ENCODE results near the gene CFAP61.

DNA sequence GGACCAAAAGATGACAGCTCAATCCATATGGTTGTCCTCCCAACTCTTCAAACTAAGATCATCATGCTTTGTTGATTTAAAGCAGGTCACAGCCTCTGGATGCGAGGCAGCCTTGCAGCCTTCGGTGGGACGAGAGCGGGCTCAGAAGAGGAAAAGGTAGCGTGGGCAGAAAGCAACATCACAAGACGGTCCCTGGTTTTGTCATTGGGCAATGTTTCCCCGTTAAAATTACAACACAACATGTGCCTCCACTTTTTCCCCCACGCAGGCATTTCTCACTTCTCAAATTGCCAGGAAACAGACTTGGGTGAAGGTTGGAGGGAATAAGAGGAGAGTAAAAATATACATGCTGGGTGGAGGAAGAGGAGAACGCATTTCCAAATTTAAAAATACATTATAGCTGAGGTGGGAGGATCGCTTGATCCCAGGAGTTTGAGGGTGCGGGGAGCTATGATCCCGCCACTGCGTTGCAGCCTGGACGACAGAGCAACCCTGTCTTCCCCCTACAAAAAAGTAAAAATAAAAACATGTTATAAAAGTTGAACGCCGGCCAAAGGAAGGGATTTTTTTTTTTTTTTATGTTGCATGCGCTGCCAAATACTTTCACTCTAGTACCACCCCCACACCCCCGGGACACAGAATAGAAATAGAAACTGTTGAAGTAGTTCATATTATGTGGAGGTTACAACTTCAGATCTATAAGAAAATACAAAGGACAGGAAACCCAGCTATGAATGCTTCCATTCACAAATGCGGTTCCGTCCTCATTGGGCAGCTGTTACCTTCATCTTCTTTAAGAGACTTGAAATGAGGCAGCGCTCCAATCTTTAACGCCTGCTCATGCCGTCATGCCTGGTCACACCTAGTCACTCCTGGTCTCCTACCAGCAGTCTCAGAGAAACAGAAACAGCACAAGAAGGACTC lies 49.0 kb upstream of the CFAP61 start:
- TF ChIP-seq CTCF (IDR thresholded peaks at IDR 0.05; ENCODE audit: insufficient read depth, low read depth, low read length) (no peak), EZH2 (IDR thresholded peaks at IDR 0.05; ENCODE audit: insufficient read depth, low read length) (no peak)

Measured in astrocyte (in vitro differentiated cells and primary cell).